H7 (cell line): ENCODE data around the gene QPCTL. TPM values are rescaled to one million over a fixed set of nuclear protein-coding genes. Genes with fewer than 3 reads are reported as not detected.
A peak's percentile ranks its signal among the peaks of the same experiment; 100 is the strongest.

Source experiments
- DNase-seq: peaks from one replicate; pipeline ENCODE4 v3.0.0; 2012
- H3K27me3 ChIP-seq: 2 replicates; pipeline ENCODE4 v1.6.0; 2011; ENCODE audit warnings: mild to moderate bottlenecking, low read length; ENCODE audit not compliant: control insufficient read depth, insufficient read depth
- H3K36me3 ChIP-seq: replicated peaks from 2 replicates; pipeline ENCODE4 v1.5.1; 2011; ENCODE audit warnings: low read length; ENCODE audit not compliant: control insufficient read depth, insufficient read depth
- H3K4me3 ChIP-seq: 2 replicates; pipeline ENCODE4 v1.5.1; 2011; ENCODE audit warnings: low read depth, mild to moderate bottlenecking, control low read depth, low read length, moderate library complexity; ENCODE audit not compliant: insufficient read depth
- total RNA-seq: library from RNA; depleted of rRNA; stranded (reverse); fragments of >200 nt; shearing (Covaris generic); gene quantifications from 2 replicates; pipeline ENCODE4 v1.2.3, GENCODE V29; 2014; rRNA removed

The QPCTL gene
- total RNA-seq = 26.2 and 30.1 TPM in 2 replicates

DNA sequence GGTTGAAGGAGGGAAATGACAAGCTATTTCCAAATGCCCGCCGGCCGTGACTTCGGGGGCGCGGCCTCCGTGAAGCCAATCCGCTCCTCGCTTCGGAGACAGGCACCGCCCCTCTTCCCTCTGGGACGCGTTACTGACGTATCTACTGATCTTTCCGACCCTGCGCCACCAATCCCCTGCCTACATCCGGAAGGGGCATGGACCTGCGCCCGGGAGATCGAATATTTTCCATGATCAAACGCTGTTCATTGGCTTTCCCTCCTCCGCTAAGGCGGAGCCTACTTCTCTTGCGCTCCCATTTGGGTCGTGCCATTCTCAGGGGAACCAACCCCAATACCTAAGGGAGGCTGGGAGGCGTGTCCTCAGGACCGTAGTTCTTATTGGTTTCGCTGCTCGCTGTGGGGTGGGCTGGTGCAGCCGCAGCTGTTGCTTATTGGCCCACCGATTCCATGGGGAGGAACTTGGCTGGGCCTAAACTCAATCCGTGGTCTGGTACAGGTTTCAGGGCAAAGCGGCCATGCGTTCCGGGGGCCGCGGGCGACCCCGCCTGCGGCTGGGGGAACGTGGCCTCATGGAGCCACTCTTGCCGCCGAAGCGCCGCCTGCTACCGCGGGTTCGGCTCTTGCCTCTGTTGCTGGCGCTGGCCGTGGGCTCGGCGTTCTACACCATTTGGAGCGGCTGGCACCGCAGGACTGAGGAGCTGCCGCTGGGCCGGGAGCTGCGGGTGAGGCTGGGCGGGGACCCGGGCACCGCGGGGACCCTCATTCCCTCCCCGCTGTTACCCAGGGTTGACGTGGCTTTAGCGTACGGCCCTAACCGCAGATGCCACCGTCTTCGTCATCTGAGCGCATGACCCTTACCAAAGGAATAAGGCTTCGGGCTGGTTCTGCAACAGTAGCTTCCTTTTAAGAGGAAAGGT is at the start of gene QPCTL:
TSS of gene QPCTL (plus strand) at position 480 of the 919 bp plus-strand sequence. CDS start at position 518, 38 bp downstream.
- H3K27me3 ChIP-seq = no peaks in the 10 kb centered on the region
- H3K4me3 ChIP-seq = peak within 1 kb of the TSS; percentile 92
- H3K36me3 ChIP-seq = peaks cover 28% of the 10 kb centered on the region
- peak; percentile 97 for DNase-seq

DNA sequence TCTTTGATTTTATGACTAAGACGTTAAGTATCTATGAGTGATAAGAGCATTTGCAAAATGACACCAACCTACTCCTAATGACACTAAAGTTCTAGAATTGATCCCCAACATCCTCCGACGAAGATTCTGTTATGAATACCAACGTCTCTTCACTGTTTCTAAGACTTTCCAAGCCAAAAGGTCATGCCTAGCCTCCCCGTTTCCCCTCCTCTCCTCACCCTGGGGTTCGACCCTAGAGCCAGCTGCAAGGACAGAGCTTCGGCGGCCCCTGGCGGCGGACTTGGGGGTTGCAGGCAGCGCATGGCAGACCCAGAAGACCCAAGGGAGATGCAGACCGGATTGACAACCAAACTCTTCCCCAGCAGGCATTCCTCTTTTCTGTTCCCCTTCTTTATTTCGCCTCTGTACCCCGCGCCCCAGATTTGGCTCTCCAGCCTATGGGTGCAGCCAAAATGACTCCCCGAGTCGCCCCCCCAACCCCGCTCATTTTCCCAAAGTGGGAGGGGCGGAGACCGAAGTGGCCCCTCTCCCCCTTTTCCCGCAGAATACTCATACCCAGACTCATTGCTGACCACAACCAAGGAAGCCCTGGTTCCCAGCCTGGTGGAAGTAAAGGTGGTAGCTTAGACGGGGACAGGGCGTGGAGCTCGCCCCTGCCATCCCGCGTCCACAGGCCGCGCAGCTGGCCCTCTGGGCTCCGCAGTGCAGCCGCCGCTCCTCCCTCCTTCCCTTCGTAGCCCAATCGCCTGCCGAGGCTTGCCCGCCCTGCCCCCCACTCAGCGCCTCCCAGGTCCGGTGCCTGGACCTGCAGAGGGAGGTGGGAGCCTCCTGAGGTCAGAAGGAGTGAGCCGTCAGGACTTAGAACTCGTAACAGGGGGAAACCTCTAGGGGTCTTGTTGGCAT is 49.2 kb upstream of the QPCTL start:
- Histone ChIP-seq H3K27me3 (peaks cover 8% of the 10 kb centered on the region), H3K4me3 (peak overlapping the region; percentile 56)
- DNase-seq = peak; percentile 95

GRCh38 chr19:45643927-45644771 is 48.3 kb upstream of the QPCTL start:
- DNase-seq = peak; percentile 56
- H3K4me3 ChIP-seq = peak overlapping the region; percentile 56; the same call in 1 of the 2 replicates

More for the DNA sequence above, 49.2 kb upstream of the QPCTL start:
- H3K36me3 ChIP-seq = no peaks in the 10 kb centered on the region

DNA sequence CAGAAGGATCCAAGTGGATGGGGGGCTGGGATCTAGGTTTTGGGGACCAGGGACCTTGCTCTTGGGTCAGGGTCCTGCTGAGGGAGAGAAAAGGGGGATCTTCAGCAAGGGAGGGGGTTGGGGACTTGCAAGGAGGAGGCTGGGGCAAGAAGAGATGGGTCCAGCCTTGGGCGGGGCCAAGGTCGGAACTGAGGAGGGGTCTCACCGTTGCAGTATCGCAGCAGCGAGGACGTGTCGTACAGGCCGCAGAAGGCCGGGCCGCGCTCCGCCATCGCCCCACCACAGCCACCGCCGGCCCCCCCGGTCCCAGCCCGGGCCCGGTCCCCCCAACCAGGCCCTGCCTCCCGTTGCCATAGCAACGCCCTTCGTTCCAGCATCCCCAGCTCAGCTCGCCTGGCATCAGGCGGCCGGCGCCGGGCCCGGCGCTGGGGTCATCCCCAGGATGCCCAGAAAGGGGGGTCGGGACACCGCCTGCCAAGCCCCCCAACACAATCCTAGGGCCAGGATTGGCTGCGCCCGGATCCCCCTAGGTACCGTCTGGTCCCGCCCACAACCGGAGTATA is 47.3 kb upstream of the QPCTL start:
- H3K4me3 ChIP-seq = peak overlapping the region; percentile 41
- peaks cover 8% of the 10 kb centered on the region for H3K27me3 ChIP-seq
- H3K36me3 ChIP-seq = no peaks in the 10 kb centered on the region
- DNase-seq = no peak

More at GRCh38 chr19:45643927-45644771, 48.3 kb upstream of the QPCTL start:
- Histone ChIP-seq H3K36me3 (no peaks in the 10 kb centered on the region), H3K27me3 (peaks cover 8% of the 10 kb centered on the region)

- Histone ChIP-seq H3K36me3 (no peaks in the 10 kb centered on the region), H3K27me3 (peaks cover 8% of the 10 kb centered on the region), H3K4me3 (peak overlapping the region; percentile 41)
- peak; percentile 97 for DNase-seq
Observed at GRCh38 chr19:45645631-45646344, 46.7 kb upstream of the QPCTL start.

- peaks cover 8% of the 10 kb centered on the region for H3K27me3 ChIP-seq
- DNase-seq = no peak
- no peaks in the 10 kb centered on the region for H3K36me3 ChIP-seq
- H3K4me3 ChIP-seq = peak overlapping the region; percentile 7; the same call in 1 of the 2 replicates
Observed at GRCh38 chr19:45646345-45646698, 46.1 kb upstream of the QPCTL start.

DNA sequence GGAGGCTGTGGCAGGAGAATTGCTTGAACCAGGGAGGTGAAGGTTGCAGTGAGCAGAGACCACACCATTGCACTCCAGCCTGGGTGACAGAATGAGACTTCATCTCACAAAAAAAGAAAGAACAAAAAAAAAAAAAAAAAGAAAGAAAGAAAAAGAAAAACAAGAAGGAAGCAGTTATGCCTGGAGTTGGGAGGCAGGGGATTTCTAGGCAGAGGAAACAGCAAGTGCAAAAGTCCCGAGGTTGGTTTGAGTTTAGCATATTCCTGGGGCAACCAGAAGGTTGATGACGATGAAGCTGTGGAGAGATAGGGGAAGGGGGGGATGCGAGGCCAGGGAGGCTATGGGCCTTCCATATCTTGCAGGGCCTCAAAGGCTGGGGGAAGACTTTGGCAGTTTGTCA is 41.7 kb upstream of the QPCTL start:
- Histone ChIP-seq H3K4me3 (no peak overlapping the region), H3K27me3 (no peaks in the 10 kb centered on the region), H3K36me3 (no peaks in the 10 kb centered on the region)
- DNase-seq = no peak

- H3K36me3 ChIP-seq = no peaks in the 10 kb centered on the region
- DNase-seq = peak; percentile 35
- H3K27me3 ChIP-seq = no peaks in the 10 kb centered on the region
- H3K4me3 ChIP-seq = no peak overlapping the region
Observed at GRCh38 chr19:45653634-45654033, 38.8 kb upstream of the QPCTL start.

GRCh38 chr19:45655073-45655472 is 37.4 kb upstream of the QPCTL start:
- no peak for DNase-seq
- no peaks in the 10 kb centered on the region for H3K36me3 ChIP-seq
- H3K4me3 ChIP-seq = no peak overlapping the region
- no peaks in the 10 kb centered on the region for H3K27me3 ChIP-seq

GRCh38 chr19:45657520-45658167 is 34.8 kb upstream of the QPCTL start:
- Histone ChIP-seq H3K27me3 (no peaks in the 10 kb centered on the region), H3K4me3 (no peak overlapping the region), H3K36me3 (no peaks in the 10 kb centered on the region)
- peak; percentile 67 for DNase-seq

DNA sequence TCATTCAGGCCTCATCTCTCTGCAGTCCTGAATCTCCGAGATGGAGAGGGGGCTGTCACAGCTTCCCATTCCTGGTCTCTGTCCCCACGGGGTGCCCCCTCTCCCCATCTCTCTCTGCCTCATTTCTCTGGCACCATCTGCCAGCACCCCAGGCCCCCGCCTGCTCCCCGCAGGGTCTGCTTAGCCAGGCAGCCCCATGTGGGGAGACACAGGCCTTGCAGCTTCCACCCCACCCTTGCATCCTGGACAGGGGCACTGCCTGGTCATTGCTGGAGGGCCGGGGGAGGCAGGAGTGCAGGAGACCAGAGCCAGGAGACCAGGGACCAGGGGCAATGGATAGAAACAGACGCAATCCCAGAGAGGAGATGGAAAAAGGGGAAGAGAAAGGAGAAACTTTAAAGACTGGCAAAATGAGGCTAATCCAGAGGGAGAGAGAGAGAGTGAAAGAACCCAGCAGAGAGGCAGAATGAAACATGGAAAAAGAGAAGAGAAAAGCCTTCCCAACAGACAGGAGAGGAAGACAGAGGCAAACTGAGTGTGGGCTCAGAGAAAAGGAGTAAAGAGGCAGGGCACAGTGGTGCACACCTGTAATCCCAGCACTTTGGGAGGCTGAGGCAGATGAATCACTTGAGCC is 33.3 kb upstream of the QPCTL start:
- no peaks in the 10 kb centered on the region for H3K27me3 ChIP-seq
- peak; percentile 49 for DNase-seq
- H3K4me3 ChIP-seq = no peak overlapping the region
- H3K36me3 ChIP-seq = no peaks in the 10 kb centered on the region

- H3K27me3 ChIP-seq = no peaks in the 10 kb centered on the region
- DNase-seq = peak; percentile 49
Observed at GRCh38 chr19:45660636-45661035, 31.8 kb upstream of the QPCTL start.

More at GRCh38 chr19:45660636-45661035, 31.8 kb upstream of the QPCTL start:
- no peaks in the 10 kb centered on the region for H3K36me3 ChIP-seq
- H3K4me3 ChIP-seq = no peak overlapping the region
